Measurements from ENCODE around the gene TLX2. TPM values are rescaled to one million over a fixed set of nuclear protein-coding genes. Genes with fewer than 3 reads are reported as not detected.

The TLX2 gene
- total RNA-seq, 1 donor from 2014 or later, result 6.6 TPM

GRCh38 chr2:74503506-74504475 lies 10.5 kb upstream of the TLX2 start:
- DNase-seq (ENCODE audit: extremely low spot score in 2 of 2), result no peak
- no peak for TF ChIP-seq POLR2A (IDR thresholded peaks at IDR 0.05)
- peak in 1 of 2 donors; percentile 51 for TF ChIP-seq POLR2AphosphoS5 (IDR thresholded peaks at IDR 0.05; ENCODE audit: insufficient read depth in 1 of 2, low read depth in 1 of 2)
- no peak for TF ChIP-seq CTCF (IDR thresholded peaks at IDR 0.05)
- Histone ChIP-seq H3K36me3 (peaks cover 0 to 21% of the 10 kb centered on the region in 2 donors), H3K4me3 (peak overlapping the region; percentile 57 to 62), H3K4me1 (peaks cover 65% of the 10 kb centered on the region), H3K27me3 (peaks cover 6% of the 10 kb centered on the region), H3K9me3 (no peaks in the 10 kb centered on the region), H3K27ac (peak overlapping the region; percentile 79)
- intact Hi-C loops (cut with DNase I), result no loop called here

- Histone ChIP-seq H3K4me3 (no peak overlapping the region), H3K27me3 (no peaks in the 10 kb centered on the region), H3K4me1 (peaks cover 57% of the 10 kb centered on the region), H3K27ac (no peak overlapping the region), H3K36me3 (peaks cover 0 to 21% of the 10 kb centered on the region in 2 donors), H3K9me3 (no peaks in the 10 kb centered on the region)
- TF ChIP-seq CTCF (IDR thresholded peaks at IDR 0.05), result no peak
- no peak for TF ChIP-seq POLR2AphosphoS5 (IDR thresholded peaks at IDR 0.05; ENCODE audit: insufficient read depth in 1 of 2, low read depth in 1 of 2)
- DNase-seq (ENCODE audit: extremely low spot score in 2 of 2), result no peak
- intact Hi-C loops (cut with DNase I), result no loop called here
These were observed 9.7 kb upstream of the TLX2 start for GRCh38 chr2:74504591-74504990.

DNA sequence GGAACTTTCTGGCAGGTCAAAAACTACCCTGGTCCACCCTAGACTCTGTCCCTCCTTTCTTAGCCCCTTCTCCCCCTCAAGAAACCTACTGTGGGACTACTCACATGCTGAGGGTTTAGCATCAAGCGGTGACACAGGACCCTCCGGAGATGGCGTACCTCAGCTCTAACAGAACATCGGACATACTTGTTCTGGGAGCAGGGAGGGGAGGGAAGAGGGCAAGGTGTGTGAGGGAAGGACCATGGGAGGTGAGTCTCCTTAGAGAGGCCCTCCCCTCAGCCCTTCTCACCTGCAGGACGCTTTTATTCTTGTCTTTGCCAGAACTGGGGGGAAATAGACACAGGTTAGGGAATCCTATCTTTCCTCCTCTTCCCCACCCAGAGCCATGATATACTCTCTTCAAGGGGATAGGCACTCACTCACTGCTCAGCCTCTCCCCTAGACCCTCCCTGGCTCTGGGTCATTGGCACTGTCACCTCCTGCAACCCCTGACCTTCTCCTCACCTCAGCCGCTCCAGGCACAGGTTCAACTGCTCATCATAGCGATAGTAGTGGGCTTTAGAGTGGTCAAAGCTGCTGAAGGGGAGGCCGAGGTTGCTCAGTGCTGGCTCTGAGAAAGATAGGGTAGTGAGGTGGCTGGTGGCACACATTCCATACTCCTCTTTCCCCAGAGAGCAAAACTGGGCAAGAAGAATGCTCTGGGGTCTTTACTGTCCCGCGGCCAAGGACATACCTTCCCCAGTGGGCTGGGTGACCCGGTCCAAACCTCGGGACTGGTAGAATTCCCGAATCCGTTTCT lies 8.6 kb upstream of the TLX2 start:
- H3K27ac ChIP-seq, result no peak overlapping the region
- peaks cover 55% of the 10 kb centered on the region for H3K4me1 ChIP-seq
- DNase-seq (ENCODE audit: extremely low spot score in 2 of 2), result no peak
- H3K4me3 ChIP-seq, result no peak overlapping the region
- H3K36me3 ChIP-seq, result peaks cover 0 to 21% of the 10 kb centered on the region in 2 donors
- intact Hi-C loops (cut with DNase I), result no loop called here
- H3K9me3 ChIP-seq, result no peaks in the 10 kb centered on the region
- TF ChIP-seq POLR2A (IDR thresholded peaks at IDR 0.05) (no peak), POLR2AphosphoS5 (IDR thresholded peaks at IDR 0.05; ENCODE audit: insufficient read depth in 1 of 2, low read depth in 1 of 2) (no peak), CTCF (IDR thresholded peaks at IDR 0.05) (no peak)
- no peaks in the 10 kb centered on the region for H3K27me3 ChIP-seq

DNA sequence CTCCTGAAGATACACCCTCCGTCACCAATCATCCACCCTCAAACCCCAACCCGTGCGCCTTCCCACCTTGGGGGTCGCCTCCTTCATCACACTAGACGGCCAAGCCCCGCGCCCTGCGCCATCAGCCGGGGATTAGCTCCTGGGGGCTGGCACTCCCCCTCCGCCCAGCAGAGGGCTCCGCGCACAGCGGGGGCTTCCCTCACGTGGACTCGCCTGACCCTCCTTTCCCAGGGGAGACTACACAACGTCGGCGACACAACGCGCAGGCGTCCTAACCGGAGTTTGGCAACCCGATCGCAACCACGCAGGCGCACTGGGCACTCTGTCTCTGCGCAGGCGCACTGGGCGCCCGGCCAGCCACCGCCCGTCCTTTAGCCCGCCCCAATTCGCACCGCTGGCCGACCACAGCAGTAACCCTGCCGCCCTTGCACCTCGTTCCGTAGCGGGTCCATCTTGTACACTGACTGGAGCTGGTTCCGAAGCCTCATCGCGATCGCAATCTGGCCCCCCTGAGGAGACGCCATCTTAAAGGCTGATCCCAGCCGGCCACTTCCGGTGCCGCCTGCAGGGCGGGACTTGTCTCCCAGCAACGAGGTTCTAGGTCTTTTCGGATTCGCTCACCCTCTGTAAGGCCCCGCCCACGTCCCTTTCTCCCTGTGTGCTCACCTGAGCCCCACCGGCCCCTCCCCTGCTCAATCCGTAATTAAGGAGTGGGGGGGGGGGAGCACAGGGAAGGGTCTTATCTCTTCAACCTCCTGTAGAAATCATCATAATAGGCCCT lies 6.9 kb upstream of the TLX2 start, which contains the start of gene PCGF1:
Gene PCGF1, minus strand, starts transcription at position 551 of the 781 bp plus-strand sequence. Its CDS starts 27 bp downstream, at position 524.
- H3K4me1 ChIP-seq, result peaks cover 51% of the 10 kb centered on the region
- H3K27me3 ChIP-seq, result peaks cover 6% of the 10 kb centered on the region

More for the DNA sequence above, 6.9 kb upstream of the TLX2 start, which contains the start of gene PCGF1:
- intact Hi-C loops (cut with DNase I), result no loop called here
- H3K27ac ChIP-seq, result peak within 1 kb of the TSS; percentile 98
- TF ChIP-seq POLR2AphosphoS5 (IDR thresholded peaks at IDR 0.05; ENCODE audit: insufficient read depth in 1 of 2, low read depth in 1 of 2), result peak; percentile 85 to 93
- no peak for TF ChIP-seq POLR2A (IDR thresholded peaks at IDR 0.05)
- TF ChIP-seq CTCF (IDR thresholded peaks at IDR 0.05), result peak in 1 of 3 experiments; percentile 20
- H3K36me3 ChIP-seq, result peaks cover 0 to 21% of the 10 kb centered on the region in 2 donors
- peak within 1 kb of the TSS; percentile 76 to 91 for H3K4me3 ChIP-seq
- DNase-seq (ENCODE audit: extremely low spot score in 2 of 2), result peak in 1 of 2 donors; percentile 98
- no peaks in the 10 kb centered on the region for H3K9me3 ChIP-seq

Data from vagina (tissue), 2 donors.